ENCODE results near the gene THRB. TPM values are rescaled to one million over a fixed set of nuclear protein-coding genes. Genes with fewer than 3 reads are reported as not detected.

The THRB gene
- 27.2 TPM for total RNA-seq
- long read RNA-seq, full-length matches to known transcripts = 1 of 26 reads
- long read RNA-seq, partial matches to known transcripts = 2 of 26 reads
- long read RNA-seq, other reads (novel, unspliced or antisense) = 23 of 26 reads

GRCh38 chr3:24494618-24495325, at the start of gene THRB:
Gene THRB, minus strand, starts transcription at chr3:24494850.
- DNase-seq (ENCODE audit: low spot score) = peak; percentile 86
- intact Hi-C loops (cut with DNase I) = loop anchor here (2.0 to 5.0 kb wide), 4 partner anchors 28 to 227 kb away; no protein-coding TSS in a partner anchor

- intact Hi-C loops (cut with DNase I) = no loop called here
- no peak for DNase-seq (ENCODE audit: low spot score)
These were observed 47.3 kb upstream of the THRB start for GRCh38 chr3:24541935-24542334.

- no peak for DNase-seq (ENCODE audit: low spot score)
- intact Hi-C loops (cut with DNase I) = no loop called here
These were observed 46.2 kb upstream of the THRB start for GRCh38 chr3:24540821-24541220.

GRCh38 chr3:24539699-24540098, 45.0 kb upstream of the THRB start:
- no peak for DNase-seq (ENCODE audit: low spot score)
- intact Hi-C loops (cut with DNase I) = no loop called here

- intact Hi-C loops (cut with DNase I) = no loop called here
- peak; percentile 64 for DNase-seq (ENCODE audit: low spot score)
These were observed 44.2 kb upstream of the THRB start for GRCh38 chr3:24538891-24539290.

GRCh38 chr3:24533561-24534193, 39.0 kb upstream of the THRB start:
- no peak for DNase-seq (ENCODE audit: low spot score)
- intact Hi-C loops (cut with DNase I) = no loop called here

- DNase-seq (ENCODE audit: low spot score) = no peak
- intact Hi-C loops (cut with DNase I) = no loop called here
These were observed 35.8 kb upstream of the THRB start for GRCh38 chr3:24530471-24530870.

GRCh38 chr3:24529210-24529609, 34.6 kb upstream of the THRB start:
- no peak for DNase-seq (ENCODE audit: low spot score)
- intact Hi-C loops (cut with DNase I) = no loop called here

GRCh38 chr3:24526640-24527212, 32.1 kb upstream of the THRB start:
- intact Hi-C loops (cut with DNase I) = no loop called here
- DNase-seq (ENCODE audit: low spot score) = no peak

- intact Hi-C loops (cut with DNase I) = no loop called here
- no peak for DNase-seq (ENCODE audit: low spot score)
These were observed 30.9 kb upstream of the THRB start for GRCh38 chr3:24525557-24525956.

- DNase-seq (ENCODE audit: low spot score) = no peak
- intact Hi-C loops (cut with DNase I) = no loop called here
These were observed 30.4 kb upstream of the THRB start for GRCh38 chr3:24525022-24525421.

- no peak for DNase-seq (ENCODE audit: low spot score)
- intact Hi-C loops (cut with DNase I) = loop anchor here (2.0 to 5.0 kb wide), 2 partner anchors 29 to 58 kb away; partner anchors contain the start of gene THRB
These were observed 29.5 kb upstream of the THRB start for GRCh38 chr3:24523988-24524727.

GRCh38 chr3:24523215-24523614, 28.6 kb upstream of the THRB start:
- DNase-seq (ENCODE audit: low spot score) = no peak

GRCh38 chr3:24522146-24522579, 27.5 kb upstream of the THRB start:
- intact Hi-C loops (cut with DNase I) = loop anchor here (2.0 to 5.0 kb wide), 2 partner anchors 27 to 60 kb away; partner anchors contain the start of gene THRB
- no peak for DNase-seq (ENCODE audit: low spot score)

More at GRCh38 chr3:24523215-24523614, 28.6 kb upstream of the THRB start:
- intact Hi-C loops (cut with DNase I) = loop anchor here (2.0 to 5.0 kb wide), 2 partner anchors 28 to 59 kb away; partner anchors contain the start of gene THRB

- DNase-seq (ENCODE audit: low spot score) = peak; percentile 78
- intact Hi-C loops (cut with DNase I) = loop anchor here (2.0 to 5.0 kb wide), 2 partner anchors 27 to 61 kb away; partner anchors contain the start of gene THRB
These were observed 26.9 kb upstream of the THRB start for GRCh38 chr3:24521420-24522145.

GRCh38 chr3:24520976-24521419, 26.3 kb upstream of the THRB start:
- intact Hi-C loops (cut with DNase I) = loop anchor here (5.0 kb wide), 1 partner anchor 61 kb away; no protein-coding TSS in a partner anchor
- no peak for DNase-seq (ENCODE audit: low spot score)

GRCh38 chr3:24520101-24520495, 25.4 kb upstream of the THRB start:
- no peak for DNase-seq (ENCODE audit: low spot score)
- intact Hi-C loops (cut with DNase I) = loop anchor here (5.0 kb wide), 1 partner anchor 62 kb away; no protein-coding TSS in a partner anchor

- no peak for DNase-seq (ENCODE audit: low spot score)
- intact Hi-C loops (cut with DNase I) = loop anchor here (5.0 kb wide), 1 partner anchor 63 kb away; no protein-coding TSS in a partner anchor
These were observed 24.9 kb upstream of the THRB start for GRCh38 chr3:24519368-24520100.
